ENCODE results near the gene STARD13. TPM values are rescaled to one million over a fixed set of nuclear protein-coding genes. Genes with fewer than 3 reads are reported as not detected.
A peak's percentile ranks its signal among the peaks of the same experiment; 100 is the strongest.

STARD13 gene
- total RNA-seq, 2 donors from 2014 or later, result 28.7 to 32.9 TPM

DNA sequence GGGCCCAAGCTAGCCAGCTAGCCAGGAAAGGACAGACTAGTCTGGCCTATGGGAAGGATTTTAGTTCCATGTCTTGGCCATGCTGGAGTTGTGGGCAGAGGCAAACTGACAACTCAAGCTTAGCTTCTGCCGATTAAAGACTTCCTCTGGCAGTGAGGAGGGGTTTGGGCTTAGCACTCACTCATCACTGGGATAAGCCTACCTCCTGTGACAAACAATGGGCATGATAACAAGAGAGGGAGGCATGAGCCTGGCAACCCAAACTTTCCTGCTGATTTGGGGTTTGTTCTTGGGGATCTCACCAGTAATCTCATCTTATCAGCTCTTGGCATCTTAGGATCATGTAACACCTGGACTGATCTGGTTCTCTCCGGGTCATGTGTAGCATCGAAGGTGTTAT, 185.7 kb downstream of the STARD13 start:
- ATAC-seq (no peak), DNase-seq (no peak)
- intact Hi-C loops (cut with DNase I, micrococcal nuclease), result no loop called here

DNA sequence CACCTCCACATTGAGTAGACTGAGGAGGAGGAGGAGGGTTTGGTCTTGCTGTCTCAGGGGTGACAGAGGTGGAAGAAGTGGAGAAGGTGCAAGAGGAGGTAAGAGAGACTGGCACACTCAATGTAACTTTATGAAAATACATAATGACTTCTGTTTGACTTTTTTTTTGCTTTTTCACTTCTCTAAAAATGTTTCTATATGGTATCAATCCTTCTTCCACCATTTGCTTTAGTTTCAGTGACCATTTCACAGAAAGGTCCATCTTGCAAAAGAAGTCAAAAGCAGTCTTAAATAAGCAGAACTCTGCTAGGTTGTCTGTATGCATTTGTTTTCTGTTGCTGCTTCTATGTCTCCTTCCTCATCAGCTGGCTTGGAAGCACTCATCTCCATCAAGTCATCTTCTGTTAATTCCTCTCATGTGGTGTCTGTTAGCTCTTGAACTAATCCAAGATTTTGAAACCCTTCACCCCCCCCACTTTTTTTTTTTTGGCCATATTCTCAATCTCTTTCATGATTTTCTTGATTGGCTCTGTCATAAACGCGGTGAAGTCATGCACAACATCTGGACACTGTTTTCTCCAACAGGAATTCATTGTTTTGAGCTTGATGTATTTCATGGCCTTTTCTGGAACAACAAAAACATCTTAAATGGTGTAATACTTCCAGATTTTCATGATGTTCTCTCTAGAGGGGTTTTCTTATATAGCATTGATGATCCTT, 188.5 kb downstream of the STARD13 start:
- no peak for ATAC-seq
- DNase-seq, result no peak
- intact Hi-C loops (cut with DNase I, micrococcal nuclease), result no loop called here

DNA sequence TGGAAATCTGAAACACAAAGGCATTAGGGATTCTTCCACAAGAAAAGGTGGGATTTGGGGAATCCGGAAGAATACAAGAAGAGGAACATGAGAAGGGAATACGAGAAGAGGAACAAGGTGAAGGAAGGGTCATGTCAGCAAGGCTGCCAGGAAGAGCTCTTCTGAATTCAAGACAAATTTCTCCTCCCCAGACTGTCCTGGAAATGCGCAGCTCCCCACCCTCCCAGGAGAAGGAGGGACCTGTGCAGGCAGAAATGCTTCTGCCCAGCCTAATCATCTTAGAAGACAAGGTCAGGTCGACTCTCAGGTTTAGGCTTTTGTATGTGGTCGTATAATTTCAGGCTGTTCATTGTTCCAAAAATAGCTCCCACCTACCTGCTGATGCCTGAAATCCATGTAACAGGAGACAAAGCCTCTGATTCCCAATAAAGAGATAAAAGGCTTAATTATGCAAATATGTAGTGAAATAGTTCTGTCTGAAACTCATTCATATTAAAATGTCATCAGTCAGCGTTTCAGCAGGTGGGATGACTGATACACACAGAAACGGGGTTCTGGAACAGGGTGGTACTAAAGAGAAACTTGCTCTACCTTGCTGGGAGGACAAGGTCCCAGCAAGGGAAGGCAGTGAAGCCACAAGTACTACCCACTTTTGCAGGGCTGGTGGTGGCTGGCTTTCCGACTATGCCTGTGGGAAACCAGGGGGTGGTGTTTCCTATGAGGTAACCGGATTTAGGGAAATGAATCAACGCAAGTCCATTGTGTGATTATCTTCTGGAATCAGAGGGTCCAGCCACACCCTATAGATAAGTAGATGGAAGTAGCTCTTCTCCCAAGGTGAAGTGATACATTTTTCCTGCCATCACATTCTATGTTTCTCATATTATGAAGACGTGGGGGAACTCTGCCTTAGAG, 193.2 kb downstream of the STARD13 start:
- DNase-seq, result no peak
- no peak for ATAC-seq
- intact Hi-C loops (cut with DNase I, micrococcal nuclease), result no loop called here

DNA sequence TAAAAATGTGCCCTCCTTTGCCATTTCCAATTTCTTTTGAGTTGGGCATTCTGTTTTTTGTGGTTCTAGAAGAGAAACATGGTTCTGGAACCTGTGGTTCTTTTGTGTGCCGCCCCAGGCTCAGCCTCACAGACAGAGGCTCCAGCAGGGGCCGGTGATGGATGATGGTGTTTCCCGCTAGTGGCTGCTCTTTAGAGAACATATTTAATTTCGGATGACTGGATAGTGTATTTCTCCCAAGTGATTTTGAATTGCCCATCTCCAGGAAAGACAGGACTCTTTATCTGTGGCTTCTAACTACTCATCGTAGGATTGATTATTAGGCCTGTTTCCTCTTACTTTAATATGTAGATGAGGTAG, 194.2 kb downstream of the STARD13 start:
- ATAC-seq, result no peak

DNA sequence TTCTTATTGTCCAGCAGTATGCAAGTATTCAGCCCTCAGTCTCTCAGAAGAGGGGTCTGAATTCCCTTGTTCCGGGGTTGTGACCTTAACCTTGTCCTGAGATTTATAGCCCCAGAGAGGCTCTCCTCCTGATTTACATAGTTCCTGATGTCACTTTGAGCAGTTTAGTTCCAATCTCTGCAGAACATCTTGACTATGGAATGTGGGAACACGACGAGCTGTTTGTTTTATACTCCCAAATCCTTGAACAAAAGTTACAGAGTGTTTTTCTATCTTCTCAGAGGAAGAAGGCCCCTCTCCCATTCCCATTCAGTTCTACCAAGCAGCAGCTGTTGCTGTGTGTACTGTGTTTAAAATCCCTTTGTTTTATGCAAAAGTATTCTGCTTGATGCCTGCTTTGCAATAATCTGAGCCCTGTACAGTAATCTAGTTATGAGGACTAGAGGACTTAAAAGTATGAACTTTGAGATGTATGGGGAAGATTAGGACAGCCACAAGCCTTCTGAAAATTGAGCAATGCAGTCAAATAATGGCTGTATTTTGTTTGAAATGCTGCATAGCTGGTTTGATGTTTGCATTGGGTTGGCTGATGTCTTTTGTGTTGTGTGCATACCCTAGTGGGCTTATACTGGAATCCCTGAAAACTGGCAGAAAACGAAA, 194.7 kb downstream of the STARD13 start:
- DNase-seq, result no peak
- intact Hi-C loops (cut with DNase I, micrococcal nuclease), result no loop called here
- ATAC-seq, result no peak

More for the DNA sequence above, 194.2 kb downstream of the STARD13 start:
- no peak for DNase-seq
- intact Hi-C loops (cut with DNase I, micrococcal nuclease), result no loop called here

DNA sequence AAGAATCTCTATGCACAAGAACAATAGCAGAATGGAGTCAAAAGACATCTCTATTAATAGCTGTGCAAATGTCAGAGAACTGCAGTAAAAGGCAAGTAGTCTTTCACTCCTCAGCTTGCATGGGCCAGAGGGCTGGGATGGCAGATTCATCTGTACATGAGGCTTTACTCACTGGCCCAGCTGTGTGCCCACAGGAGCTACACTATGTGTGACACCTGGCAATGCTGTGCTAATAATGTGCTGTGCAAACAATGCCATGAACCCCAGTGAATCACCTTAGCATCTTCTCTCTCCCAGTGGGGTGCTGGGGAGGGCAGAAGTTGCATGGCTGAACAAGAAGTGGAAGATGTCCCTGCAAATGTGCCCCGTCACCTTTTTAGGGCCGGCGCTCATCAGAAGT, 196.2 kb downstream of the STARD13 start:
- no peak for ATAC-seq
- DNase-seq, result no peak
- intact Hi-C loops (cut with DNase I, micrococcal nuclease), result no loop called here

DNA sequence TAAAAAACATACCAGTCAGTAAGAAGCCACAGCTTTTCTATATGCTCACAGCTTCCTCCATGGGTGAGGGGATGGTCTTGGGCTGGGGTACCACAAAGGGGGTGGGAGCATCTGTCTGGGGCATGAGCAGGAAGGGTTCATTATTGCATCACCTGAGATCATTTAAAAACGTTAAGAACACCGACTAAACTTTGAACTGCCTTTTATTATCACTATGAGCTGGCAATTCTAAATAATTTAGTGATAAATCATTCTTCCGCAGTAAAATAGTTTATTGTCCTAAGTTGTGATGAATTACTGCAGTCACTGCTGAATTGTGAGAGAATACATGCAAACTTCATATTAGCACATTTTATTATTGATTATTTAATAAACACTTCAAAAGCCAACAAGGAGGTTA, 197.8 kb downstream of the STARD13 start:
- DNase-seq (no peak), ATAC-seq (peak; percentile 59)
- intact Hi-C loops (cut with DNase I, micrococcal nuclease), result no loop called here

DNA sequence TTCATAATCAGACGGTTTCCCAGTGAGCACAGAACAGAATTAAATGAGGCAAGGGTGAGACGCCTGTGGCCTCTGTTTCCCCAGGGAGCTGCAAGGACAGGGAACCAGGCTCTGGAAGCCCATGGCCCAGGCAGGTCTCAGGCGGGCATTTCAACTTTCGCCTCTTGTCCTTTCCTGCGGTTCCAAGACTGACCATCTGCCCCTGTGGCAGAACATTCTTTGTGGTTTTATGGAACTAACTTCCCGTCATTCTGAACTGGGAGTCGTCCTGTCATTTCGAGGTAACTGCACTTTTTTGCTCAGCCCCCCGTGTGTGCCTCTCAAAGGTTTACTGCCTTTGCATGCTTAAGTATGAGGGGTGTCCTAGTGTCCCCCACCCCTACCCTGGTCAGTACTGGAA, 198.5 kb downstream of the STARD13 start:
- no peak for ATAC-seq
- intact Hi-C loops (cut with DNase I, micrococcal nuclease), result no loop called here
- no peak for DNase-seq

DNA sequence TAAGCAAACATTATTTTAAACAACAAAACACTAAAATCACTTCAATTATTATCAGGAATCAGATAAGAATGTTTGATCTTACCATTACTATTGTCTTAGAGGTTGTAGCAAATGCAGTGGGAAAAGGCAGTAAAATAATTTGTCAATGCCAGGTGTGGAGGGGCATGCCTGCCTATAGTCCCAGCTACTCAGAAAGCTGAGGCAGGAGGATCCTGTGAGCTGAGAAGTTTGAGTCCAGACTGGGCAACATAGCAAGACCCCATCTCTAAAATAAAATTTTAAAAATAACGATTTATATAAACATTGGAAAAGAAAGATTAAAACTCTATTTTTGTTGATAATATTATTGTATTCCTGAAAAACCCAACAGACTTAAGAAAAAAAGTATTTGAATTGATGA, 202.5 kb downstream of the STARD13 start:
- intact Hi-C loops (cut with DNase I, micrococcal nuclease), result no loop called here
- ATAC-seq (no peak), DNase-seq (no peak)

DNA sequence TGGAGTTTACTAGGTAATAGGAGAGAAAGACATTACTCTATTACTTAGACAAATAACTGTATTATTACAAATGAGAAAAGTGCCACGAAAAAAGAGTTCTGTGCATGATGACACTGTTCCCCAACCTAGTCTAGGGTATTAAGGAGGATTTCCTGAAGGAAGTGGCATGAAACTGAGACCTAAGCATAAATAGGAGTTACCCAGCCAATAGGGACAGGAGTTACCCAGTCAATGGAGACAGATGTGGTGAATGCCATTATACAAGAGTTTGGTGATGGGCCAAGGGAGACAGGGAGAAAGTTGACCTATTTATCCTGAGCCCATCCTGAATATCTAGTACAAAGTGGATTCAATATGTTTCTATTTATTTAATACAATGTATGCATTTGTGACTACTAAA, 203.9 kb downstream of the STARD13 start:
- DNase-seq (no peak), ATAC-seq (no peak)
- intact Hi-C loops (cut with DNase I, micrococcal nuclease), result no loop called here

DNA sequence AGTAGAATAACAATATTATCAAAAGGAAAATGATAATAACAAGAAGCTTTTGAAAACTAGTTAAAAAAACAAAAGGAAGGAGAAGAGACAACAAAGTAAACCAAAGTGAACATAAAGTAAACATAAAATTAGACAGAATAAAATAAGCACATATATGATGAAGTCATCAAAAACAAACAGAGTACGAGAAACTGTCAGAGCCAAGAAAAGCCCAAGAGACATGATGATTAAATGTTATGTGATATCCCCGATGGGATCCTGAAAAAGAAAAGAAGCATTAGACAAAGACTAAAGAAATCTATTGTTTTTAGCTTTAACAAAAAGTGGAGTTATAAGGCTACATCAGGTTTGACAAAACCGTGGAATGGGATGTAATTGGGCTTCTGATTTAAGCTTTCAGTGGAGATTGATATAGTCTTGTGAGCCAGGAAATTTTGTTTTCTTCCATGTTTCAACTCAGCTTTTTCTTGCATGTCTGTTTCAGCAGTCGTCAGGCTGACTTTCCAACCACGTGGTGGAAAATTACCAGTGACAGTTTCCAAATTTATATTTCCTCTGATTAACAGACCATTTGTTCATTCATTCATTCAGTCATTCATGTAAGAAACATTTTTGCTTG, 204.5 kb downstream of the STARD13 start:
- ATAC-seq (no peak), DNase-seq (no peak)
- intact Hi-C loops (cut with DNase I, micrococcal nuclease), result no loop called here

DNA sequence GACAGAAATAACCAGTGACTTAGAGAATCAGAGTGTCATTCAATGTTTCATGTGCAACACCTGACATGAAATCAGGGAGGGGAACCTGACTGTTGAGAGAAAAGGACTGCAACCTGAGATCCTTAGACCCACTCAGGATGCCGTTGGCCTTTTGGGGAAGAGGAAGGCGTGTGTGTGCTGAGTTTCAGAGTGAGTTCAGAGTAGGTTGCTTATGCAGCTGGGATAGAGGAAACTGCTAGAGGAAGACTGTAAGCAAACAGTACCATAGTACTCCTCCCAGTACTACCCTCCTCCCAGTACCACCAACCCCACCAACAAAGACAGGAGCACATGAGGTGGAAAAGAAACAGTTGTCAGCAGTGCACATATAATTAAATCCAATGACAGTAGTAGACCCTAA, 205.6 kb downstream of the STARD13 start:
- DNase-seq (no peak), ATAC-seq (no peak)

DNA sequence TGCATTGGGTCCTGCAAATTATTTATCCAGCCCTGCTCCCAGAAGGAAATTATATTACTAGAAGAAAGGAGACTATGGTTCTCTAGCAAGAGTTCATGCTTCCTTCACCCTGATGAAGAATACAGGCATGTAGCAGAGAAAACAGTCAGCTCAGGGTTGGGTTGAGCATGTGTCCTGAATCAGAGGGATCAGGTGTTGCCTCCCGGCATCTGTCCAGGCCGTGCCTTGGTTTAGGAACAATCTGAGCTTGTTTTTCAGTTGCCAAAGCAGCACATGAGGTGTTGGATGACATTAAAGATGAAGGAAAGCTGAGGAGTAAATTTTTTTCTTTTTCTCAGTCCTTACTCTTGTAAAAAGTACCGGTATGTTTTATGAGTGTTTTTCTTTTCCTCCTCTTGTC, 207.3 kb downstream of the STARD13 start:
- ATAC-seq, result no peak

More for the DNA sequence above, 205.6 kb downstream of the STARD13 start:
- intact Hi-C loops (cut with DNase I, micrococcal nuclease), result no loop called here

DNA sequence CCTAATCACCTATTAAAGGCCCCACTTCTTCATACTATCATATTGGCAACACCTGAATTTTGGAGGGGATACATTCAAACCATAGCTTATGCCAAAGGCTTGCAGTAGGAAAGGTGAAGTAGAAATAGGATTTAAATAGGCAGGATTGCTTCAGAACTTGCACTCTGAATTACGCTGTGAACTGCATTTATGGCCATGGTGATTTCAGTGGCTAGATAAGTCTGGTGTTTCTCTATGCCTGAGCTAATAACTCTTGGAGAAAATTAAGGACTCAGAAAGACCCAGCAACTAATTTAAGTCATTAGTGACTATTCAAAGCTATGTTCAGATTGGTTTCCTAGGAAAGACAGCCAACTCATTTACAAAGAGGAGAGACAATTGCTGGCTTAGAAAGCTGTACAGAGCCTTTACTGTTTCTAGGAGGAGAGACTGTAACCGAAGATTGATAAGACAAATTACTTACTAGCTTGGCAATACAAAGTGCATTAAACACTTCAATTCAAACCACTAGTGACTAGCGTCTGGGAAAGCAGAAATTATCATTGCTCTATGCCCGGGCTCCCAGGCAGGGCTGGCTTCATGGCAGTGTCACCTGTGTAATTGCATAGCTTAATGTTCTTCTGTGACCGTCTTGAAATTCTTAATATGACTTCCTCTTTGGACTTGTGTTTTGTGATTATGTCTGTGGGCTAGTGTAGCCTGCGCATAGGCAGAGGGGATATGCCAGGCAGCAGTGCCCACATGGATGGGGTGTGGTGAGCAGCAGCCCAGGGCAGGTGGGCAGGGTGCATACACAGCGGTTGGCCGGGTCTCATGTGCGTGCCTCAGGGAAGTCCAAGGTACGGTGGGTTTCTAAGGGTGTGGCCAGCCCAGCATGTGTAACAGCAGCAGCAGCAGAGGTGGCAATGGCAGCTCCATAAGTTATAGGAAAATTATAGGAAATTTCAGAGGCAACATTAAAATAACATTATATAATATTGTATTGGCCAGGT, 209.3 kb downstream of the STARD13 start:
- peak; percentile 37 to 51 for DNase-seq
- peak; percentile 93 for ATAC-seq
- intact Hi-C loops (cut with DNase I, micrococcal nuclease), result no loop called here

More for the DNA sequence above, 207.3 kb downstream of the STARD13 start:
- intact Hi-C loops (cut with DNase I, micrococcal nuclease), result no loop called here
- DNase-seq, result no peak

DNA sequence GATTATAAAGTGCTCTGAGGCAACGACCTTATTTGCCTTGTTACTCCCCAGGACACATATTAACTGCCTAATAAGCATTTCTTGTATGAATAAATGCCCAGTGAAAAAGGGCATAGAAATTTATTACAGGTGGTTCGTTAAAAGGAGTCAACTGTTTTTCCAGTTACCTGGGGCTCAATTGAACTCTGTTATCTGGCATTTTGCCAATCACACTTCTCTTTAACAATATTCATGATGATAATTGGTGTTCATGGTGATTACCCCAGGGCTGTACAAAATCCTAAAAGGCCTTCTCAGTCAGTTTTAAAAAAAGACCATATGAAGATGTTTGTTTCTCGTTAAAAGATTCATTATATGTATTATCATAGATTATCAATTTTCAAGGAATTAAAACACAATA, 212.2 kb downstream of the STARD13 start:
- intact Hi-C loops (cut with DNase I, micrococcal nuclease), result no loop called here
- DNase-seq, result no peak
- ATAC-seq, result no peak

DNA sequence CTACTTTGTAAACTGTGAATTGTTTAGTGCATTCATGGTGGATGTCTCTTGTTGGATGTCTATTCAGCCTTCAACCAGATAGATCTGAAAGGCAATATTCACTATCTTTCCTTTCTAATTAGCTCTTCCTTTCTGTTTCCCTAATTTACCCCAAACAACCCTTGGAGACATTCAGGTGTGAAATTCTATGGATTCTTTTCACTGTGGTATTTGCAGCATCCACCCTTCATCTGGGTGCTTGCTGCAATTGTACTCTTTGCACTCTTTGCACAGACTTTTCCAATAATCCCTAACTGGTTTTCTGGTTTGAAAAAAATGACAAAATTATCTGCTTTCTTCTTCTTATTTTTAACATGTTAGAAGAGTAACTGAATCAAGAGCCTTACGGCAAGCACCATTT, 212.8 kb downstream of the STARD13 start:
- ATAC-seq (no peak), DNase-seq (no peak)
- intact Hi-C loops (cut with DNase I, micrococcal nuclease), result no loop called here

DNA sequence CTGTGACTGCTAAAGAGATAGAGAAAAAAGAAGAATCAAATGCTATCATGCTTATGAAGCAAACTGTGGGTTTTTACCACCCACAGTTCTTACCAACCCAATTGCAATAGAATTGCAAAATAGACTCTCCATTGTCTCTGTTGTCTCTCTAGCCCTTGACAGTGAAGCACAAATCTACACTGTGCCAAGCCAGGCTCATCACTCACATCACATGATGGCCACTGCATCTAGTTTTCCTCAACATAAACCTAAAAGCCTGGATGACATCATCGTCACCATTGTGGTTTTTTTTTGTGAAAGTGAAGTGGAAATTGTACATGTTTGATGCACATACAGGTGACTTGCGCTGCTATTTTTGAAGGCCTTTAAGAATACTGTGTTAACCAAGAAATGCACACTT, 213.3 kb downstream of the STARD13 start:
- DNase-seq, result no peak
- intact Hi-C loops (cut with DNase I, micrococcal nuclease), result no loop called here
- ATAC-seq, result no peak

DNA sequence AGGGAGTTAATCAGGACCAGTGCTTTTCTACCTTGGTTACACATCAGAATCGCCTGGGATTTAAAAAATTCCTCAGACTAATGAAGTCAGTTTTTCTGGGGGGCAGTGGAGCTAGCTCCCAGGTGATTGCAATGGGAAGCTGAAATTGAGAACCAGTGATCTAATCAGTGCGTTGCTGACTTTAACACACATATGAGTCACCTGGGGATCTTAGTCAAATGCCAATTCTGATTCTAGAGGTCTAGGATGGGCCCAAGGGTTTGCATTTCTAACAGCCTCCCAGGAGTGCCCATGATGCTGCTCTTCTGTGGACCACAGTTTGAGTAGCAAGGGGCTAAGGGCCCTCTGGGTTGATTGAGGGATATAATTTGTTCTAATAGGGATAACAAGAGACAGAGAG, 214.8 kb downstream of the STARD13 start:
- DNase-seq (no peak), ATAC-seq (no peak)
- intact Hi-C loops (cut with DNase I, micrococcal nuclease), result no loop called here

All from left colon (tissue), 2 donors.